GM08714 (cell line): ENCODE results near the gene NT5C2.

ENCODE experiments used
- H3K4me3 ChIP-seq: fragments of 200-500 bp; sonication (Bioruptor generic); 2 replicates; pipeline ENCODE4 v1.5.1; 2014; ENCODE audit warnings: mild to moderate bottlenecking, low read length, inconsistent platforms
- ZNF274 ChIP-seq: IDR thresholded peaks from 2 replicates; pipeline ENCODE4 v1.6.1; 2012; ENCODE audit warnings: mild to moderate bottlenecking, low read depth, low read length

NT5C2 gene

GRCh38 chr10:103127241-103127640 lies 65.8 kb downstream of the NT5C2 start:
- TF ChIP-seq ZNF274 = no peak
- H3K4me3 ChIP-seq = no peak overlapping the region

- H3K4me3 ChIP-seq = peak overlapping the region; percentile 47; the same call in 1 of the 2 replicates
- no peak for TF ChIP-seq ZNF274
Observed at GRCh38 chr10:103125323-103126267, 67.5 kb downstream of the NT5C2 start.

GRCh38 chr10:103124420-103125096 lies 68.5 kb downstream of the NT5C2 start:
- H3K4me3 ChIP-seq = peak overlapping the region; percentile 47; the same call in 1 of the 2 replicates

GRCh38 chr10:103123282-103124024 lies 69.6 kb downstream of the NT5C2 start:
- TF ChIP-seq ZNF274 = no peak

More at GRCh38 chr10:103124420-103125096, 68.5 kb downstream of the NT5C2 start:
- no peak for TF ChIP-seq ZNF274

GRCh38 chr10:103120977-103121735 lies 71.9 kb downstream of the NT5C2 start:
- H3K4me3 ChIP-seq = no peak overlapping the region
- no peak for TF ChIP-seq ZNF274

More at GRCh38 chr10:103123282-103124024, 69.6 kb downstream of the NT5C2 start:
- no peak overlapping the region for H3K4me3 ChIP-seq

GRCh38 chr10:103120546-103120945 lies 72.5 kb downstream of the NT5C2 start:
- no peak overlapping the region for H3K4me3 ChIP-seq
- TF ChIP-seq ZNF274 = no peak

GRCh38 chr10:103117247-103117646 lies 75.8 kb downstream of the NT5C2 start:
- H3K4me3 ChIP-seq = no peak overlapping the region
- TF ChIP-seq ZNF274 = no peak

GRCh38 chr10:103114876-103115275 lies 78.2 kb downstream of the NT5C2 start:
- TF ChIP-seq ZNF274 = no peak
- H3K4me3 ChIP-seq = no peak overlapping the region

GRCh38 chr10:103111918-103112877 lies 80.9 kb downstream of the NT5C2 start:
- no peak overlapping the region for H3K4me3 ChIP-seq
- no peak for TF ChIP-seq ZNF274

- peak overlapping the region; percentile 58; the same call in 1 of the 2 replicates for H3K4me3 ChIP-seq
- no peak for TF ChIP-seq ZNF274
Observed at GRCh38 chr10:103111031-103111917, 81.8 kb downstream of the NT5C2 start.

GRCh38 chr10:103110407-103110806 lies 82.7 kb downstream of the NT5C2 start:
- no peak overlapping the region for H3K4me3 ChIP-seq
- no peak for TF ChIP-seq ZNF274
